Fibroblast of lung (primary cell): ENCODE measurements around the gene TMEM178B. TPM values are rescaled to one million over a fixed set of nuclear protein-coding genes. Genes with fewer than 3 reads are reported as not detected.

Source experiments
- DNase-seq, 2 donors: peaks; one replicate each; pipeline versions ENCODE4 v3.0.0 to v3.0.0-alpha.2; 2010; ENCODE audit warnings: low read depth in 2 of 2
- H2AFZ ChIP-seq: 2 replicates; pipeline ENCODE4 v1.5.1; 2012; ENCODE audit warnings: low read length, control low read depth, inconsistent platforms
- H3K27ac ChIP-seq: 2 replicates; pipeline ENCODE4 v1.5.1; 2011; ENCODE audit warnings: low read length, control low read depth; ENCODE audit not compliant: insufficient read depth
- H3K27me3 ChIP-seq: 2 replicates; pipeline ENCODE4 v1.5.1; 2011; ENCODE audit warnings: mild to moderate bottlenecking, low read length; ENCODE audit not compliant: control insufficient read depth, insufficient read depth
- H3K36me3 ChIP-seq: 2 replicates; pipeline ENCODE4 v1.5.1; 2011; ENCODE audit warnings: low read length; ENCODE audit not compliant: control insufficient read depth, insufficient read depth
- H3K4me1 ChIP-seq: 2 replicates; pipeline ENCODE4 v1.5.1; 2011; ENCODE audit warnings: low read length; ENCODE audit not compliant: control insufficient read depth, insufficient read depth; ENCODE audit errors: extremely low read depth
- H3K4me2 ChIP-seq: 2 replicates; pipeline ENCODE4 v1.5.1; 2011; ENCODE audit warnings: low read length, control low read depth; ENCODE audit not compliant: insufficient read depth; ENCODE audit errors: extremely low read depth
- H3K4me3 ChIP-seq, 4 experiments: fragments of 200-600 bp in 1 of 4; sonication (generic) in 1 of 4; replicated peaks in 1 of 4; 2 replicates each; pipeline ENCODE4 v1.5.1; 2011 to 2016; ENCODE audit warnings: low read length in 4 of 4, low read depth in 3 of 4, mild to moderate bottlenecking in 3 of 4, control low read depth in 2 of 4, inconsistent platforms in 1 of 4, mixed read lengths in 1 of 4; ENCODE audit not compliant: insufficient read depth in 1 of 4; ENCODE audit errors: control extremely low read depth in 1 of 4
- H3K79me2 ChIP-seq: 2 replicates; pipeline ENCODE4 v1.5.1; 2012; ENCODE audit warnings: mild to moderate bottlenecking, low read length, inconsistent platforms; ENCODE audit not compliant: control insufficient read depth, insufficient read depth
- H3K9ac ChIP-seq: 2 replicates; pipeline ENCODE4 v1.5.1; 2011; ENCODE audit warnings: mild to moderate bottlenecking, low read length, control low read depth; ENCODE audit not compliant: insufficient read depth
- H3K9me3 ChIP-seq: 2 replicates; pipeline ENCODE4 v1.5.1; 2012; ENCODE audit warnings: low read depth, low read length; ENCODE audit not compliant: control insufficient read depth, insufficient read depth
- H4K20me1 ChIP-seq: 2 replicates; pipeline ENCODE4 v1.5.1; 2011; ENCODE audit warnings: low read length; ENCODE audit not compliant: control insufficient read depth, insufficient read depth; ENCODE audit errors: extremely low read depth
- CTCF ChIP-seq, 2 donors: IDR thresholded peaks in 1 of 2; conservative IDR thresholded peaks in 1 of 2; 1 replicate in 1 of 2; 2 replicates in 1 of 2; pipeline ENCODE4 v1.5.1; 2011 to 2012; ENCODE audit warnings: low read length in 2 of 2, control low read depth in 1 of 2, inconsistent platforms in 1 of 2, low read depth in 1 of 2, mild to moderate bottlenecking in 1 of 2
- EZH2 ChIP-seq: IDR thresholded peaks from 2 replicates; pipeline ENCODE4 v1.5.1; 2012; ENCODE audit warnings: low read length, control low read depth, mild to moderate bottlenecking; ENCODE audit errors: missing control alignments
- polyA plus RNA-seq, 2 donors: library from polyadenylated mRNA; depleted of rRNA in 1 of 2; stranded (reverse) in 1 of 2; unstranded in 1 of 2; fragments of >200 nt; gene quantifications; 2 replicates each; pipeline ENCODE4 v1.2.1, GENCODE V29; 2011 to 2012; ENCODE audit warnings: missing spikeins in 1 of 2
- total RNA-seq: library from RNA; depleted of rRNA; stranded (reverse); fragments of >200 nt; gene quantifications from 2 replicates; pipeline ENCODE4 v1.2.1, GENCODE V29; 2014

The TMEM178B gene
- total and polyA plus RNA-seq, 2 donors (not counting 1 experiment from before 2014, with no cell fraction given): under 0.01 to 0.14 TPM

- H3K9me3 ChIP-seq: no peaks in the 10 kb centered on the region
- H4K20me1 ChIP-seq: no peaks in the 10 kb centered on the region
- H3K79me2 ChIP-seq: no peaks in the 10 kb centered on the region
- H3K36me3 ChIP-seq: no peaks in the 10 kb centered on the region
- H3K4me1 ChIP-seq: no peaks in the 10 kb centered on the region
- DNase-seq: no peak
- TF ChIP-seq CTCF (conservative IDR thresholded peaks at IDR 0.05 in 1 of 2, IDR thresholded peaks at IDR 0.05 in 1 of 2; ENCODE audit: low read depth in 1 of 2, low read length in 2 of 2) (no peak), EZH2 (no peak)
- no peaks in the 10 kb centered on the region for H3K27me3 ChIP-seq
- no peak overlapping the region for H2AFZ ChIP-seq
- H3K4me2 ChIP-seq: no peak overlapping the region
- H3K4me3 ChIP-seq: no peak overlapping the region
- no peak overlapping the region for H3K9ac ChIP-seq
- no peak overlapping the region for H3K27ac ChIP-seq
These were observed 170.6 kb downstream of the TMEM178B start for GRCh38 chr7:141244435-141244834.

GRCh38 chr7:141246426-141246825 lies 172.6 kb downstream of the TMEM178B start:
- H3K4me3 ChIP-seq: no peak overlapping the region
- no peak overlapping the region for H3K27ac ChIP-seq
- H3K9ac ChIP-seq: no peak overlapping the region
- no peak overlapping the region for H3K4me2 ChIP-seq
- no peaks in the 10 kb centered on the region for H3K4me1 ChIP-seq
- H2AFZ ChIP-seq: no peak overlapping the region
- no peaks in the 10 kb centered on the region for H3K27me3 ChIP-seq
- H4K20me1 ChIP-seq: no peaks in the 10 kb centered on the region
- no peak for TF ChIP-seq CTCF (conservative IDR thresholded peaks at IDR 0.05 in 1 of 2, IDR thresholded peaks at IDR 0.05 in 1 of 2; ENCODE audit: low read depth in 1 of 2, low read length in 2 of 2)
- TF ChIP-seq EZH2: no peak
- H3K36me3 ChIP-seq: no peaks in the 10 kb centered on the region
- no peak for DNase-seq
- no peaks in the 10 kb centered on the region for H3K9me3 ChIP-seq
- no peaks in the 10 kb centered on the region for H3K79me2 ChIP-seq

- no peak overlapping the region for H3K27ac ChIP-seq
- no peaks in the 10 kb centered on the region for H4K20me1 ChIP-seq
- H2AFZ ChIP-seq: no peak overlapping the region
- no peaks in the 10 kb centered on the region for H3K4me1 ChIP-seq
- no peaks in the 10 kb centered on the region for H3K27me3 ChIP-seq
- H3K36me3 ChIP-seq: no peaks in the 10 kb centered on the region
- no peaks in the 10 kb centered on the region for H3K79me2 ChIP-seq
- no peak overlapping the region for H3K4me2 ChIP-seq
- no peak for DNase-seq
- H3K9ac ChIP-seq: no peak overlapping the region
- H3K9me3 ChIP-seq: no peaks in the 10 kb centered on the region
- TF ChIP-seq EZH2: no peak
- H3K4me3 ChIP-seq: no peak overlapping the region
These were observed 177.3 kb downstream of the TMEM178B start for GRCh38 chr7:141251180-141251579.
